GM12892 (cell line): Measurements from ENCODE around the gene PTPRN2.

Experiments used
- POLR2A ChIP-seq: IDR thresholded peaks from 2 replicates; pipeline ENCODE4 v1.6.1; 2011; ENCODE audit warnings: low read depth, low read length, control low read depth
- TAF1 ChIP-seq: IDR thresholded peaks from 2 replicates; pipeline ENCODE4 v1.6.1; 2011; ENCODE audit warnings: low read depth, mild to moderate bottlenecking, control low read depth, low read length, borderline replicate concordance

GRCh38 chr7:157866336-157866924 is 721.2 kb downstream of the PTPRN2 start:
- TF ChIP-seq POLR2A (no peak), TAF1 (no peak)
